ENCODE results near the gene MIS12.

Gene MIS12

DNA sequence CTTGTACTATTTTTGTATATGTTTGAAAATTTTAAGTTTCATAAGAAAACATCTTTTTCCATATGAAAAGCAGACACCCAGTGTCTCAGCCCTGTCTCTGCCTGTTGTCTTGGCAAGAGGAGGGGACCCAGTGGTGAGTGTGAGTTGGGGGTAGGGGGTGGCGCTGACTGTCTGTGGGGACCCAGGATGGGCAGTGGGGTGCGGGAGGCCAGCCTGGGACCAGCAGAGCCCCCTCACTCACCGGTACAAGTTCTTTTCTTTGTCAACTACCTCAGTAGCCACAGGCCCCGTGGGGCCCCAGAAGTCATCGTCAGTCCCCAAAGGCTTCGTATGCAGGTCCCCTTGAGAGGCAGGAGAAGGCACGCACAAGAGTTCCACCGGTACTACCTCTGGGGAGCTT, 46.2 kb downstream of the MIS12 start:
- TF ChIP-seq SPI1 (IDR thresholded peaks at IDR 0.05; ENCODE audit: borderline replicate concordance, low read depth) (no peak), GABPA (IDR thresholded peaks at IDR 0.05; ENCODE audit: low read depth) (no peak), REST (IDR thresholded peaks at IDR 0.05; ENCODE audit: insufficient replicate concordance, low read depth) (no peak), POLR2AphosphoS5 (IDR thresholded peaks at IDR 0.05; ENCODE audit: low read depth) (no peak)
- TF ChIP-seq, protein P1, sequence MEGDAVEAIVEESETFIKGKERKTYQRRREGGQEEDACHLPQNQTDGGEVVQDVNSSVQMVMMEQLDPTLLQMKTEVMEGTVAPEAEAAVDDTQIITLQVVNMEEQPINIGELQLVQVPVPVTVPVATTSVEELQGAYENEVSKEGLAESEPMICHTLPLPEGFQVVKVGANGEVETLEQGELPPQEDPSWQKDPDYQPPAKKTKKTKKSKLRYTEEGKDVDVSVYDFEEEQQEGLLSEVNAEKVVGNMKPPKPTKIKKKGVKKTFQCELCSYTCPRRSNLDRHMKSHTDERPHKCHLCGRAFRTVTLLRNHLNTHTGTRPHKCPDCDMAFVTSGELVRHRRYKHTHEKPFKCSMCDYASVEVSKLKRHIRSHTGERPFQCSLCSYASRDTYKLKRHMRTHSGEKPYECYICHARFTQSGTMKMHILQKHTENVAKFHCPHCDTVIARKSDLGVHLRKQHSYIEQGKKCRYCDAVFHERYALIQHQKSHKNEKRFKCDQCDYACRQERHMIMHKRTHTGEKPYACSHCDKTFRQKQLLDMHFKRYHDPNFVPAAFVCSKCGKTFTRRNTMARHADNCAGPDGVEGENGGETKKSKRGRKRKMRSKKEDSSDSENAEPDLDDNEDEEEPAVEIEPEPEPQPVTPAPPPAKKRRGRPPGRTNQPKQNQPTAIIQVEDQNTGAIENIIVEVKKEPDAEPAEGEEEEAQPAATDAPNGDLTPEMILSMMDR (IDR thresholded peaks at IDR 0.05; ENCODE audit: insufficient read depth, low read length): no peak
- no peaks in the 10 kb centered on the region for H3K27me3 ChIP-seq (ENCODE audit: insufficient read depth, poor library complexity, severe bottlenecking)
- no peak for DNase-seq (ENCODE audit: low read depth in 1 of 2, low spot score in 1 of 2)
- no peak overlapping the region for H3K4me3 ChIP-seq (replicated peaks; ENCODE audit: insufficient read depth, low read length)
- no peak overlapping the region for H3K27ac ChIP-seq (replicated peaks)

GRCh38 chr17:5533486-5534315, 47.3 kb downstream of the MIS12 start:
- DNase-seq (ENCODE audit: low read depth in 1 of 2, low spot score in 1 of 2): no peak
- TF ChIP-seq REST (IDR thresholded peaks at IDR 0.05; ENCODE audit: insufficient replicate concordance, low read depth) (no peak), SPI1 (IDR thresholded peaks at IDR 0.05; ENCODE audit: borderline replicate concordance, low read depth) (no peak), POLR2AphosphoS5 (IDR thresholded peaks at IDR 0.05; ENCODE audit: low read depth) (no peak), GABPA (IDR thresholded peaks at IDR 0.05; ENCODE audit: low read depth) (no peak)
- TF ChIP-seq, protein P1 (IDR thresholded peaks at IDR 0.05; ENCODE audit: insufficient read depth, low read length): no peak

GRCh38 chr17:5535436-5535835, 49.1 kb downstream of the MIS12 start:
- no peak overlapping the region for H3K27ac ChIP-seq (replicated peaks)
- no peak overlapping the region for H3K4me3 ChIP-seq (replicated peaks; ENCODE audit: insufficient read depth, low read length)
- no peaks in the 10 kb centered on the region for H3K27me3 ChIP-seq (ENCODE audit: insufficient read depth, poor library complexity, severe bottlenecking)
- no peak for DNase-seq (ENCODE audit: low read depth in 1 of 2, low spot score in 1 of 2)
- TF ChIP-seq, protein P1 (IDR thresholded peaks at IDR 0.05; ENCODE audit: insufficient read depth, low read length): no peak
- TF ChIP-seq SPI1 (IDR thresholded peaks at IDR 0.05; ENCODE audit: borderline replicate concordance, low read depth): no peak
- no peak for TF ChIP-seq POLR2AphosphoS5 (IDR thresholded peaks at IDR 0.05; ENCODE audit: low read depth)
- no peak for TF ChIP-seq REST (IDR thresholded peaks at IDR 0.05; ENCODE audit: insufficient replicate concordance, low read depth)
- no peak for TF ChIP-seq GABPA (IDR thresholded peaks at IDR 0.05; ENCODE audit: low read depth)

More at GRCh38 chr17:5533486-5534315, 47.3 kb downstream of the MIS12 start:
- Histone ChIP-seq H3K27ac (replicated peaks) (no peak overlapping the region), H3K4me3 (replicated peaks; ENCODE audit: insufficient read depth, low read length) (no peak overlapping the region), H3K27me3 (ENCODE audit: insufficient read depth, poor library complexity, severe bottlenecking) (no peaks in the 10 kb centered on the region)

Measured in HL-60 (cell line).